H1 (cell line): ENCODE results near the gene NELL2.

Experiments
- CTCF ChIP-seq, 3 experiments: IDR thresholded peaks; 1 replicate in 2 of 3; 2 replicates in 1 of 3; pipeline versions ENCODE4 v1.5.1 to v1.6.1; 2011; ENCODE audit warnings: low read length in 3 of 3, mild to moderate bottlenecking in 3 of 3, inconsistent platforms in 2 of 3, low read depth in 1 of 3, moderate library complexity in 1 of 3; ENCODE audit not compliant: insufficient read depth in 1 of 3; ENCODE audit errors: control extremely low read depth in 1 of 3
- EP300 ChIP-seq, 2 experiments: IDR thresholded peaks; 1 replicate in 1 of 2; 2 replicates in 1 of 2; pipeline ENCODE4 v1.6.1; 2011 to 2012; ENCODE audit warnings: low read depth in 2 of 2, low read length in 2 of 2, mild to moderate bottlenecking in 2 of 2, borderline replicate concordance in 1 of 2, inconsistent platforms in 1 of 2, moderate library complexity in 1 of 2
- NANOG ChIP-seq: IDR thresholded peaks from 2 replicates; pipeline ENCODE4 v1.6.1; 2011; ENCODE audit warnings: low read length, low read depth, mild to moderate bottlenecking, inconsistent platforms; ENCODE audit not compliant: insufficient read depth, poor library complexity, severe bottlenecking
- NRF1 ChIP-seq: IDR thresholded peaks from 2 replicates; pipeline ENCODE4 v1.6.1; 2011; ENCODE audit warnings: mild to moderate bottlenecking, low read depth, low read length, improper control_type of control experiment
- POLR2AphosphoS5 ChIP-seq: IDR thresholded peaks from 2 replicates; pipeline ENCODE4 v1.6.1; 2011; ENCODE audit warnings: low read depth, low read length
- RAD21 ChIP-seq, 2 experiments: IDR thresholded peaks in 1 of 2; conservative IDR thresholded peaks in 1 of 2; 2 replicates each; pipeline ENCODE4 v1.6.1; 2011; ENCODE audit warnings: low read depth in 2 of 2, low read length in 2 of 2, improper control_type of control experiment in 1 of 2, inconsistent platforms in 1 of 2, mild to moderate bottlenecking in 1 of 2, moderate library complexity in 1 of 2
- SUZ12 ChIP-seq: fragments of 200-600 bp; sonication (generic); IDR thresholded peaks from 2 replicates; pipeline ENCODE4 v1.6.1; 2012; ENCODE audit warnings: mild to moderate bottlenecking, inconsistent platforms, low read length, moderate library complexity, mixed read lengths
- TAF1 ChIP-seq: IDR thresholded peaks from 2 replicates; pipeline ENCODE4 v1.6.1; 2011; ENCODE audit warnings: mild to moderate bottlenecking, low read depth, low read length
- TF ChIP-seq, protein P1 (sequence below): fragments of 300-600 bp; sonication (generic); IDR thresholded peaks from 2 replicates; pipeline ENCODE4 v1.7.1; 2012; ENCODE audit warnings: low read length, moderate library complexity, mild to moderate bottlenecking, inconsistent platforms; ENCODE audit not compliant: insufficient replicate concordance

GRCh38 chr12:44827832-44828438, 48.2 kb downstream of the NELL2 start:
- TF ChIP-seq EP300 (IDR thresholded peaks at IDR 0.05; ENCODE audit: borderline replicate concordance in 1 of 2, low read depth in 2 of 2, low read length in 2 of 2) (no peak), RAD21 (IDR thresholded peaks at IDR 0.05 in 1 of 2, conservative IDR thresholded peaks at IDR 0.05 in 1 of 2; ENCODE audit: low read depth in 2 of 2, low read length in 2 of 2) (no peak), POLR2AphosphoS5 (no peak), SUZ12 (no peak), NANOG (no peak), CTCF (IDR thresholded peaks at IDR 0.05; ENCODE audit: control extremely low read depth in 1 of 3, insufficient read depth in 1 of 3, low read depth in 1 of 3, low read length in 3 of 3) (no peak), NRF1 (no peak), TAF1 (no peak)
- TF ChIP-seq, protein P1, sequence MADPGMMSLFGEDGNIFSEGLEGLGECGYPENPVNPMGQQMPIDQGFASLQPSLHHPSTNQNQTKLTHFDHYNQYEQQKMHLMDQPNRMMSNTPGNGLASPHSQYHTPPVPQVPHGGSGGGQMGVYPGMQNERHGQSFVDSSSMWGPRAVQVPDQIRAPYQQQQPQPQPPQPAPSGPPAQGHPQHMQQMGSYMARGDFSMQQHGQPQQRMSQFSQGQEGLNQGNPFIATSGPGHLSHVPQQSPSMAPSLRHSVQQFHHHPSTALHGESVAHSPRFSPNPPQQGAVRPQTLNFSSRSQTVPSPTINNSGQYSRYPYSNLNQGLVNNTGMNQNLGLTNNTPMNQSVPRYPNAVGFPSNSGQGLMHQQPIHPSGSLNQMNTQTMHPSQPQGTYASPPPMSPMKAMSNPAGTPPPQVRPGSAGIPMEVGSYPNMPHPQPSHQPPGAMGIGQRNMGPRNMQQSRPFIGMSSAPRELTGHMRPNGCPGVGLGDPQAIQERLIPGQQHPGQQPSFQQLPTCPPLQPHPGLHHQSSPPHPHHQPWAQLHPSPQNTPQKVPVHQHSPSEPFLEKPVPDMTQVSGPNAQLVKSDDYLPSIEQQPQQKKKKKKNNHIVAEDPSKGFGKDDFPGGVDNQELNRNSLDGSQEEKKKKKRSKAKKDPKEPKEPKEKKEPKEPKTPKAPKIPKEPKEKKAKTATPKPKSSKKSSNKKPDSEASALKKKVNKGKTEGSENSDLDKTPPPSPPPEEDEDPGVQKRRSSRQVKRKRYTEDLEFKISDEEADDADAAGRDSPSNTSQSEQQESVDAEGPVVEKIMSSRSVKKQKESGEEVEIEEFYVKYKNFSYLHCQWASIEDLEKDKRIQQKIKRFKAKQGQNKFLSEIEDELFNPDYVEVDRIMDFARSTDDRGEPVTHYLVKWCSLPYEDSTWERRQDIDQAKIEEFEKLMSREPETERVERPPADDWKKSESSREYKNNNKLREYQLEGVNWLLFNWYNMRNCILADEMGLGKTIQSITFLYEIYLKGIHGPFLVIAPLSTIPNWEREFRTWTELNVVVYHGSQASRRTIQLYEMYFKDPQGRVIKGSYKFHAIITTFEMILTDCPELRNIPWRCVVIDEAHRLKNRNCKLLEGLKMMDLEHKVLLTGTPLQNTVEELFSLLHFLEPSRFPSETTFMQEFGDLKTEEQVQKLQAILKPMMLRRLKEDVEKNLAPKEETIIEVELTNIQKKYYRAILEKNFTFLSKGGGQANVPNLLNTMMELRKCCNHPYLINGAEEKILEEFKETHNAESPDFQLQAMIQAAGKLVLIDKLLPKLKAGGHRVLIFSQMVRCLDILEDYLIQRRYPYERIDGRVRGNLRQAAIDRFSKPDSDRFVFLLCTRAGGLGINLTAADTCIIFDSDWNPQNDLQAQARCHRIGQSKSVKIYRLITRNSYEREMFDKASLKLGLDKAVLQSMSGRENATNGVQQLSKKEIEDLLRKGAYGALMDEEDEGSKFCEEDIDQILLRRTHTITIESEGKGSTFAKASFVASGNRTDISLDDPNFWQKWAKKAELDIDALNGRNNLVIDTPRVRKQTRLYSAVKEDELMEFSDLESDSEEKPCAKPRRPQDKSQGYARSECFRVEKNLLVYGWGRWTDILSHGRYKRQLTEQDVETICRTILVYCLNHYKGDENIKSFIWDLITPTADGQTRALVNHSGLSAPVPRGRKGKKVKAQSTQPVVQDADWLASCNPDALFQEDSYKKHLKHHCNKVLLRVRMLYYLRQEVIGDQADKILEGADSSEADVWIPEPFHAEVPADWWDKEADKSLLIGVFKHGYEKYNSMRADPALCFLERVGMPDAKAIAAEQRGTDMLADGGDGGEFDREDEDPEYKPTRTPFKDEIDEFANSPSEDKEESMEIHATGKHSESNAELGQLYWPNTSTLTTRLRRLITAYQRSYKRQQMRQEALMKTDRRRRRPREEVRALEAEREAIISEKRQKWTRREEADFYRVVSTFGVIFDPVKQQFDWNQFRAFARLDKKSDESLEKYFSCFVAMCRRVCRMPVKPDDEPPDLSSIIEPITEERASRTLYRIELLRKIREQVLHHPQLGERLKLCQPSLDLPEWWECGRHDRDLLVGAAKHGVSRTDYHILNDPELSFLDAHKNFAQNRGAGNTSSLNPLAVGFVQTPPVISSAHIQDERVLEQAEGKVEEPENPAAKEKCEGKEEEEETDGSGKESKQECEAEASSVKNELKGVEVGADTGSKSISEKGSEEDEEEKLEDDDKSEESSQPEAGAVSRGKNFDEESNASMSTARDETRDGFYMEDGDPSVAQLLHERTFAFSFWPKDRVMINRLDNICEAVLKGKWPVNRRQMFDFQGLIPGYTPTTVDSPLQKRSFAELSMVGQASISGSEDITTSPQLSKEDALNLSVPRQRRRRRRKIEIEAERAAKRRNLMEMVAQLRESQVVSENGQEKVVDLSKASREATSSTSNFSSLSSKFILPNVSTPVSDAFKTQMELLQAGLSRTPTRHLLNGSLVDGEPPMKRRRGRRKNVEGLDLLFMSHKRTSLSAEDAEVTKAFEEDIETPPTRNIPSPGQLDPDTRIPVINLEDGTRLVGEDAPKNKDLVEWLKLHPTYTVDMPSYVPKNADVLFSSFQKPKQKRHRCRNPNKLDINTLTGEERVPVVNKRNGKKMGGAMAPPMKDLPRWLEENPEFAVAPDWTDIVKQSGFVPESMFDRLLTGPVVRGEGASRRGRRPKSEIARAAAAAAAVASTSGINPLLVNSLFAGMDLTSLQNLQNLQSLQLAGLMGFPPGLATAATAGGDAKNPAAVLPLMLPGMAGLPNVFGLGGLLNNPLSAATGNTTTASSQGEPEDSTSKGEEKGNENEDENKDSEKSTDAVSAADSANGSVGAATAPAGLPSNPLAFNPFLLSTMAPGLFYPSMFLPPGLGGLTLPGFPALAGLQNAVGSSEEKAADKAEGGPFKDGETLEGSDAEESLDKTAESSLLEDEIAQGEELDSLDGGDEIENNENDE, result no peak
